NCI-H2196 (cell line): ENCODE data around the gene DENND4A.
"Not testable (repeated sequence)": the region's sequence is repeated elsewhere in the genome, so short reads cannot be mapped to it uniquely, and the experiment has no call there.

Source experiments
- DNase-seq: peaks from one replicate; lab custom pipeline; 2025; ENCODE audit not compliant: unreplicated experiment; lab: John Stamatoyannopoulos, UW

The DENND4A gene

DNA sequence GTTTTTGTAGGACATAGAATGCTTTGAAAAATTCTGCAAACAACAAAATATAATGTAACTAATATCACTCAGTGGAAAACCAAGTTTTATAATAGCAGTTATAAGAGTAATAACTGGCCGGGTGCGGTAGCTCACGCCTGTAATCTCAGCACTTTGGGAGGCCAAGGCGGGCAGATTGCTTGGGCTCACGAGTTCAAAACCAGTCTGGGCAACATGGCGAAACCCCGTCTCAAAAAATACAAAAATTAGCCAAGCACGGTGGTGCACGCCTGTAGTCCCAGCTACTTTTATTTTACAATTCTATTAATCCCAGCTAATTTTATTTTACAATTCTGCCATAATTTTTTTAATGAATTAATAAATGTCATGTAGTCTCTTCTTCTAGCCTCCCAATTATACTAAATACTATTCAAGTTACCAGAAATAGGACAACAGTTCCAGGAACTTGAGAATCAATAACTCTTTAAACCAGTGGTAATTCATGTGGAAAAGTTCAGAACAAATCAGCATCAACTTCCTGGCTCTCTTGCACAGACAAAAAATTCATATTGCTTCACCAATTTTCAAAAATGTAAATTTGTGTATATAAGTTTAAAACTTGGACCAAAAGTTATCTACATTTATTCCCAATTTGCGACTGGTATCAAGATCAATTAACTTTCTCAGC is 2.2 kb downstream of the DENND4A start:
- no peak for DNase-seq

DNA sequence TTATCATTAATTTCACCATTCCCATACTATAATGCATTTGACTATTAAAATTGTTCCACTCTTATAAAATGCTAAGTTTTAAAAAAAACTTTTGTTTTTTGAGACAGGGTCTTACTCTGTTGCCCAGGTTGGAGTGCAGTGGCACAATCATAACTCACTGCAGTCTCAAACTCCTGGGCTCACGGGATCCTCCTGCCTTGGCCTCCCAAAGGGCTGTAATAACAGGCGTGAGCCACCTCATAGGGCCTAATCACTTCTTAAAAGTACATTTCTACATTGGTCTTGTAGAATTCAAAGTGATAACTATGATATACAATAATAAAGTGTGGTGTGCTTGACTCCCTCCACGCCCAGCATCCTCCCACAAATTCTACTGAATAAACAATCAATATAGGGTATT is 3.0 kb downstream of the DENND4A start:
- DNase-seq = no peak

DNA sequence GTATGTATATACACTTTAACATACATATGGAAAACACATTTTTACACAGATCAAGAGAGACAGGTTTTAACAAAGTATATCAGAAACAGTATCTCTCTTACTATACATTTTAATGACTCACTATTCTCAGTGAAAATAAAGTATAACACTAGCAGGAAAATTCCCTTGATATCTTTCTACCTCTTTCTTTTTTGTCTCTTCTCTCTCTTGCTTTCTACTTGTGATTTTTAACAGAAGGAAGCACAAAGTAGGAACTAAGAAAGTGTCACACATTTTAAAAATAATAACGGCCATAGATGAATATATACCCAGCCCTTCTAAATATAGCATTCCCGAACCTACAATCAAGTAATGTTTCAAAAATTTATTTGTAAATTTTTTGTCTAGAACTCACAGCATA is 4.8 kb downstream of the DENND4A start:
- no peak for DNase-seq

GRCh38 chr15:65785151-65785550 is 6.9 kb downstream of the DENND4A start:
- no peak for DNase-seq

DNA sequence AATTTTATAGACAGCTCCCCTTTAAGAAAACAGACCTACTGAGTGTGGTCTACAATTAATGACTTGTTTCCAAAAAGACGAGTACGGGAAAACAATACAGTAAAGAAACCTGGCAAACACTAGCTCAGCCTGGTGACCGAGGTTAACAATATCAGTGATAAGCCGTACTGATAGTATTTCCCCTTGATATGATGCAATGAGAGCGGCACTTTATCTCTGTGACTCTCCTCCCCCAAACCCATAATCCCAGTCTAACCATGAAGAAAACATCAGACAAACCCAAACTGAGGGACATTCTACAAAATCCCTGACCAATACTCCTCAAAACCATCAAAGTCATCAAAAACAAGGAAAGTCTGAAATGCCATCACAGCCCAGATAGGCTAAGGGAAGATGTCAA is 8.2 kb downstream of the DENND4A start:
- DNase-seq = no peak

DNA sequence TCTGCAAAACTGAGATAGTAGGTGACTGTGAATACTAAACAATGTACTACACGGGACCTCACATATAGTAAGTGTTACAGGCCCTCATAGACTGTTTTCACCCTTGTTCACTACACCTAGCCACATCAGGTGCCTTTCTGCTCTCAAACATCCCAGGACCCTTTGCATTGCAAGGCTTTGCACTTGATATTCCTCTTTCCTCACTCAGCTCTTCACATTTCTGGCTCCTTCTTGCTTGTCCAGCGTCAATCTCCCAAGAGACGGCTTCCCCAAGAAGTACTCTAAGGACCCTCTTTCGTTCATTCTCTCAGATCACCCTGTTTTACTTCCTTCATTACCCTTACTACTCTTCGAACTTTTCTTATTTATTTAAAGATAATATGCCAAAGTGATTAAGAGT is 10.0 kb downstream of the DENND4A start:
- DNase-seq = no peak

DNA sequence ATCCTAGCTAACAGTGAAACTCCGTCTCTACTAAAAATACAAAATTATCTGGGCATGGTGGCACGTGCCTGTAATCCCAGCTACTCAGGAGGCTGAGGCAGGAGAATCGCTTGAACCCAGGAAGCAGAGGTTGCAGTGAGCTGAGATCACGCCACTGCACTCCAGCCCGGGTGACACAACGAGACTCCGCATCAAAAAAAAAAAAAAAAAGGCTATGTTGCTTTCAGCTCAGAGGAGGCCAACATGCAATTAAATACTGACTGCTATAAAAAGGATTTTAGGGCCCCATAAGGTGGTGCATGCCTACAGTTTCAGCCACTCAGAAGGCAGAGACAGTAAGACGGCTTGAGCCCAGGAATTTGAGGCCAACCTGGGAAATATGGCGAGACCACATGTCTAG is 13.4 kb downstream of the DENND4A start:
- DNase-seq = not testable (repeated sequence)

DNA sequence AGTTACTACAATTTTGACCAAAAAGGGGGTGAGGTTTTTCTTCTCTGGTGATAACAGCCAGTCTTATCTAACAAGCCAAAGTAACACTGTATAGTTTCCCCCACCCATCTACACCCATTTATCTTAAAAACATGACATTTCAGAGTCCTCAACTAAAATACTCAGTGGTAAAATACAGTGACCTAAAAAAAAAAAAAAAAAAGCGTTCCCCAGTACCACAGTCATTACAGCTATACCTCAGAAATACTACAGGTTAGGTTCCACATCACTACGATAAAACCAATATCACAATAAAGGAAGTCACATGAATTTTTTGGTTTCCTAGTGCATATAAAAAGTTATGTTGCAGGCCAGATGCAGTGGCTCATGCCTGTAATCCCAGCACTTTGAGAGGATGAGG is 13.8 kb downstream of the DENND4A start:
- no peak for DNase-seq

DNA sequence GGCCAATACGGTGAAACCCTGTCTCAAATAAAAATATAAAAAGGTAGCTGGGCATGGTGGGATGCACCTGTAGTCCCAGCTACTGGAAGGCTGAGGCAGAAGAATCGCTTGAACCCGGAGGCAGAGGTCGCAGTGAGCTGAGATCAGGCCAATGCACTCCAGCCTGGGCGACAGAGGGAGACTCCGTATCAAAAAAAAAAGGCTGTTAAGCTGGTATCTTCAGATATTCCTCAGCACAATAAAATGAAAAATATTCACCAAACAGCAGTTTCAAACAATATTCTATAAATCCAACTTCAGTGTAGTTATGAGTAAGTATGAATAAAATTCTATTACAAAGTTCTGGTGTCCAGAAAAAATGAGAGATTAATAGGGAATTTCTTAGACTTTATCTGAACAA is 14.2 kb downstream of the DENND4A start:
- DNase-seq = no peak

- DNase-seq = no peak
Measured at GRCh38 chr15:65777053-65777452, 15.0 kb downstream of the DENND4A start.

DNA sequence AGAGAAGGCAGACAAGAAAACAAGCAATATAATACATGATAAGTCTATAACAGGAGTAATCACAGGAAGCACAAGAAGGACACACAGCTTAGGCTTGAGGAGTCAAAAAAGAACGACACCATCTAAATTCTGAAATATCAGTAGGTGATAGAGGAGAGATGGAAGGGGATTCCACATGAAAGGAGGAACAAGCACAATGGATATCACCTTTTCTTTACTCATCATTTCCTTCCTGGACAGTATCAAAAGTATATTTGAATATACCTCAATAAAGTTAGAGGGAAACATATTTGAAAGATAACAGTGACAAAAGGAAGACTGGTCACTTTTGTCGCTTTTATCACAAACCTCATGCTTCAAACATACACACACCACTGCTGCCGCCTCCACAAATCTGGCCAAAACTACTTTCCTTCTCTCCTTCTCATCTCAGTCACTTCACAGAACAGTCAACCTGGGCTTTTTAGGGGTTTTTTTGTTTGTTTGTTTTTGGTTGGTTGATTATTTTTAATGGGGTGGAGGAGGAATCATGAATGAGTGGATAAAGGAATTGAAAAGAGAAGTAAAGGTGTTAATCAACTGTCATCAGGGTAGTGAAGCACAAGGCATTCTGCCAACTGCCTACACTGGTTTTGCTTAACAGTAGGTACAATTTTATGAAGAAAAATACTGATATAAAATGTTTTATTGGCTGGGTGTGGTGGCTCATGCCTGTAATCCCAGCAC is 18.5 kb downstream of the DENND4A start:
- no peak for DNase-seq

- DNase-seq = no peak
Measured at GRCh38 chr15:65772930-65773329, 19.2 kb downstream of the DENND4A start.

- DNase-seq = no peak
Measured at GRCh38 chr15:65771870-65772269, 20.2 kb downstream of the DENND4A start.

DNA sequence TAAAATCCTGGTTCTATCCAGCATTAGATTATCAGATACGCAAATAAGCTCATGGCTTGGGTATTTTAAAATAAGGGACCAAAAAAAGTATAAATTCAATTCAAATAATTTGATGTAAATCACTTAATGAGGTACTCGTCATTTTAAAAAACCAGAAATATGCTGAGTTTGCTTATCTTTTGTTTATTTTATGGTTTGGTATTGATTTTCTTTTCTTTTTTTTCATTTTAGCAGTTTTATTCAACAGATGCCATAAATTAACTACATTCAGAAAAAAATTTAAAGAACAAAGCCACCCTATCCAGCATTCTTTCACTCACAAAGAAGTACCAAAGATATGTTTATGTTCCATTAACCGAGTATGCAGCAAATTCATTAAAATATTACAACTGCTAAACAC is 22.6 kb downstream of the DENND4A start:
- DNase-seq = no peak

- DNase-seq = no peak
Measured at GRCh38 chr15:65767895-65768294, 24.2 kb downstream of the DENND4A start.

DNA sequence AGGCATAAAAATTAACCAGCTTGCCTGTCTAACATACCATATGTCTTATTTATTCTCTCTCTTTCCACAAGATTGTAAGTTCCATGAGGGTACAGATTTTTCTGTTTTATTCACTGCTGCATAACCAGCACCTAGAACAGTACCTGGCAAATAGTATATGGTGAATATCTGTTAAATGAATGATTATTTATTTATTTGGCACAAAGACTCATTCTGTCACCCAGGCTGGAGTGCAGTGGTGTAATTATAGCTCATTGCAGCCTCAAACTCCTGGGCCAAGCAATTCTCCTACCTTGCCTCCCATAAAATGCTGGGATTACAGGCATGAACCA is 24.9 kb downstream of the DENND4A start:
- no peak for DNase-seq

DNA sequence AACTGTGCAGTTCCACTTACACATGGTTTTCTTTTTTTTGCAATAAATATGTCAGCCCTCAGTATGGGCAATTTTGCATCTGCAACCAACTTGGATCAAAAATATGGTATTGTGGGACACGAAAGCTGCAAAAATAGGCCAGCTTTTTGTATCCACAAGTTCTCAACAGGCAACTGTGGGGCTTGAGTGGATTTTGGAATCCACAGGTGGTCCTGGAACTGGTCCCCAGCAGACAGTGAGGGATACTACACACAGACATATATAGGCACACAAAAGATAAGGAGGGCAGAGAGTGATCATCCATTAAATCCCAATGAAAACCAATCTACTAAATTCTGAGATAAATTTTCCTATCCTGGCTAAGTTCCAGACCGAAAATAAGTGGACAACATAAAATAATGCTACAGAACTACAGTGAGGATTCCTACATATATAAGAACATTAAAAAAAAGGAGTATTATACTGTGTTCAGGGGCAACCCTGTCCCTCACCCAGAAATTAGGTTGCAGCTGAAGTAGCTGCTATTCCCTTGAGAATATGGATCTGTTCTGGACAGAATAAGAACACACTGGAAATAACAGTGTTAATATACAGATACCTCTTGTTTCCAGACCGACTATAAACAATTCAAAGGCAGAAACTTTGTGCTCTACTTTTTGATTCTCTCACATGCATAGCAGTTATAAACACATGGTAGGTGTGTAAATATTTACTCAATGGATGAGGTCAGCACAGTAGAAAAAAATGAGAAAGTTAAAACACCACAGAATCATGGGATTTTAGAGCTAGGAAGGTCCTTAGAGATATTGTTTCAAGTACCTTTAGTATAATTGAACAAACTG is 25.4 kb downstream of the DENND4A start:
- no peak for DNase-seq

DNA sequence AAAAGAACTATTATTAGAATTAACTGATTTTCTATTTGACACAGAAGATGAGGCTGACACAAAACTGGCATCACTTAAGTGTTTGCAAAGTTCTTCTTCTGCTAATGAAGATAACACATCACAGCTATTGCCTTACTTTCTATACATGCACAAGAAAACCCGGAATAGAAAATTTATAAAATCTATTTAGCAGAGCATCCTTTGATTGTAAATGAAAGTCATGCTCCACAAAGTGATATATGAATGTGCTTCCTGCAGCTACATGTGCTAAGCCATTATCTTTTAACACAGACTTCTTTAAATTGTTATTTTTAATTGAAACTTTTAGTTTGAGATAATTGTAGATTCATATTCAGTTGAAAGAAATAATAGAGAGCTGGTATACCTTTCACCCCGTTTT is 27.0 kb downstream of the DENND4A start:
- DNase-seq = no peak

DNA sequence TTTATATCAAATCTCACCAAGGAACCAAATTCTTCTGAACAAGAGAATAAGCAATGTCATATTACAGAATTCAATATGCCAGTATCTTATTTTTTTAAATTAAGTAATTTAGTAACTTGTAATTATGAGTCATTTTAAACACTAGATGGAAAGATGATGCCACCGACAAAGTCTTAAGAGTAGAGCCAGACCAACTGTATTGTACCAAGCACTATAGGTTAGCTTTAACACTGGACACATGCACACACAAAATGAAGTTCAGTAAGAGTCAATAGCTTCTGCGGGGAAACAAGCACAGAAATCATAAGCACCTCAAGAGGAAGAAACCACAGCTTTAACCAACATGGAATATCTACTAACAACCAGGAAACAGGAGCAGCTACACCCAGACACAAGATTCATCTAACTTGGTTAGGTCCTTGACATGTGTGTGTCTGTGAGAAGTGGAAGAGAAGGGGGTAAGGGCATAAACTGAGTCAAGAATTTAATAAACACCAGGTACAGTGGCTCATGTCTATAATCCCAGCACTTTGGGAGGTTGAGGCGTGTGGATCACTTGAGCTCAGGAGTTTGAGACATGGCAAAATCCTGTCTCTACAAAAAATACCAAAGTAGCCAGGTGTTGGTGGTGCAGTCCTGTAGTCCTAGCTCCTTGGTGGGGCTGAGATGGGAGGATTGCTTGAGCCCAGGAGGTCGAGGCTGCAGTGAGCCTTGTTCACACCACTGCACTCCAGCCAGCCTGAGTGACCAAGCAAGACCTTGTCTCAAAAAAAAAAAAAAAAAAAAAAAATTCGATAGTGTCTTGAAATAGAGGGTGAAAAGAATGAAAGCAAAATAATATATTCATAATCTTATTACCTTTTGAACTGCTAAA is 28.9 kb downstream of the DENND4A start:
- no peak for DNase-seq

GRCh38 chr15:65762399-65762798 is 29.7 kb downstream of the DENND4A start:
- no peak for DNase-seq
